GM12875 (cell line): ENCODE results near the gene SF3A2.

Experiments
- H3K4me3 ChIP-seq: one replicate; pipeline ENCODE4 v1.5.1; 2011; ENCODE audit warnings: low read depth, low read length, control low read depth
- CTCF ChIP-seq: IDR thresholded peaks from 2 replicates; pipeline ENCODE4 v1.5.1; 2011; ENCODE audit warnings: low read depth, mild to moderate bottlenecking, control low read depth, inconsistent platforms, low read length, moderate library complexity, borderline replicate concordance; ENCODE audit not compliant: insufficient read depth

SF3A2 gene

GRCh38 chr19:2274931-2275535 lies 38.4 kb downstream of the SF3A2 start:
- TF ChIP-seq CTCF = peak; percentile 59
- H3K4me3 ChIP-seq = no peak overlapping the region

GRCh38 chr19:2275588-2276428 lies 39.2 kb downstream of the SF3A2 start:
- no peak for TF ChIP-seq CTCF

GRCh38 chr19:2276429-2276986 lies 39.9 kb downstream of the SF3A2 start:
- TF ChIP-seq CTCF = no peak
- H3K4me3 ChIP-seq = no peak overlapping the region

More at GRCh38 chr19:2275588-2276428, 39.2 kb downstream of the SF3A2 start:
- no peak overlapping the region for H3K4me3 ChIP-seq

- TF ChIP-seq CTCF = no peak
- H3K4me3 ChIP-seq = no peak overlapping the region
Measured at GRCh38 chr19:2277138-2277537, 40.5 kb downstream of the SF3A2 start.

GRCh38 chr19:2278459-2279158 lies 42.0 kb downstream of the SF3A2 start:
- TF ChIP-seq CTCF = no peak
- no peak overlapping the region for H3K4me3 ChIP-seq

- no peak for TF ChIP-seq CTCF
- no peak overlapping the region for H3K4me3 ChIP-seq
Measured at GRCh38 chr19:2280633-2281264, 44.1 kb downstream of the SF3A2 start.

- H3K4me3 ChIP-seq = peak overlapping the region; percentile 37
Measured at GRCh38 chr19:2281265-2282061, 44.8 kb downstream of the SF3A2 start.
